SK-N-SH treated with all-trans-retinoic acid at 6 μM for 48 hours (cell line): Measurements from ENCODE around the gene SOHLH2.

Source experiments
- ARNTL ChIP-seq: fragments of 450-650 bp; formaldehyde crosslinking; IDR thresholded peaks from 2 replicates; pipeline ENCODE4 v1.5.0; 2020; ENCODE audit warnings: low read depth, mild to moderate bottlenecking, moderate library complexity, borderline replicate concordance
- BACH2 ChIP-seq: fragments of 250-450 bp; sonication (Bioruptor Pico); IDR thresholded peaks from 2 replicates; pipeline ENCODE4 v1.9.0; 2021; ENCODE audit warnings: mild to moderate bottlenecking, borderline replicate concordance
- CREB5 ChIP-seq: fragments of 250-450 bp; sonication (Bioruptor Pico); IDR thresholded peaks from 2 replicates; pipeline ENCODE4 v1.5.1; 2020; ENCODE audit warnings: low read depth, mild to moderate bottlenecking, moderate library complexity
- CSDC2 ChIP-seq: fragments of 250-450 bp; sonication (Bioruptor Pico); IDR thresholded peaks from 2 replicates; pipeline ENCODE4 v1.5.0; 2020; ENCODE audit warnings: mild to moderate bottlenecking, moderate library complexity
- CSRNP3 ChIP-seq: fragments of 250-450 bp; sonication (Bioruptor Pico); IDR thresholded peaks from 2 replicates; pipeline ENCODE4 v1.5.1; 2021; ENCODE audit warnings: mild to moderate bottlenecking, moderate library complexity
- GLIS3 ChIP-seq: fragments of 250-450 bp; sonication (Bioruptor Pico); IDR thresholded peaks from 2 replicates; pipeline ENCODE4 v1.5.0; 2020; ENCODE audit warnings: mild to moderate bottlenecking, moderate library complexity
- PATZ1 ChIP-seq: fragments of 250-450 bp; sonication (Bioruptor Pico); IDR thresholded peaks from 2 replicates; pipeline ENCODE4 v1.8.0; 2020; ENCODE audit warnings: mild to moderate bottlenecking, moderate library complexity, borderline replicate concordance
- POU6F1 ChIP-seq: fragments of 250-450 bp; sonication (Bioruptor Pico); IDR thresholded peaks from 2 replicates; pipeline ENCODE4 v1.8.0; 2021; ENCODE audit warnings: low read depth, mild to moderate bottlenecking, moderate library complexity, borderline replicate concordance
- SNAI2 ChIP-seq: fragments of 250-450 bp; sonication (Bioruptor Pico); IDR thresholded peaks from 2 replicates; pipeline ENCODE4 v1.5.0; 2020; ENCODE audit warnings: mild to moderate bottlenecking, moderate library complexity
- TOX ChIP-seq: fragments of 250-450 bp; sonication (Bioruptor Pico); IDR thresholded peaks from 2 replicates; pipeline ENCODE4 v1.8.0; 2021; ENCODE audit warnings: mild to moderate bottlenecking, moderate library complexity, borderline replicate concordance
- TSHZ2 ChIP-seq: fragments of 250-450 bp; sonication (Bioruptor Pico); IDR thresholded peaks from 2 replicates; pipeline ENCODE4 v1.5.0; 2020; ENCODE audit warnings: mild to moderate bottlenecking, moderate library complexity
- ZC3H10 ChIP-seq: fragments of 250-450 bp; sonication (Bioruptor Pico); IDR thresholded peaks from 2 replicates; pipeline ENCODE4 v1.5.1; 2021; ENCODE audit warnings: mild to moderate bottlenecking, moderate library complexity
- ZFP30 ChIP-seq: fragments of 450-650 bp; formaldehyde crosslinking; IDR thresholded peaks from 2 replicates; pipeline ENCODE4 v1.5.0; 2022; ENCODE audit warnings: mild to moderate bottlenecking, moderate library complexity

- no peak for TF ChIP-seq SNAI2 (CRISPR knock-in tag)
- TF ChIP-seq CSDC2 = no peak
- TF ChIP-seq ZFP30 = no peak
- TF ChIP-seq POU6F1 (CRISPR knock-in tag) = no peak
- TF ChIP-seq TSHZ2 = no peak
- no peak for TF ChIP-seq TOX (CRISPR knock-in tag)
- no peak for TF ChIP-seq ARNTL (CRISPR knock-in tag)
- TF ChIP-seq GLIS3 = no peak
- no peak for TF ChIP-seq PATZ1 (CRISPR knock-in tag)
- TF ChIP-seq CREB5 (CRISPR knock-in tag) = no peak
- TF ChIP-seq ZC3H10 (CRISPR knock-in tag) = no peak
- TF ChIP-seq BACH2 (CRISPR knock-in tag) = no peak
- TF ChIP-seq CSRNP3 (CRISPR knock-in tag) = no peak
These were observed 23.6 kb downstream of the SOHLH2 start for GRCh38 chr13:36190771-36191170.
